Kidney glomerular epithelial cell (primary cell): ENCODE results near the gene VPS45.
"Not testable (repeated sequence)": the region's sequence is repeated elsewhere in the genome, so short reads cannot be mapped to it uniquely, and the experiment has no call there.

Experiments used
- DNase-seq: peaks from one replicate; lab custom pipeline; 2025; lab: John Stamatoyannopoulos, UW

The VPS45 gene

DNA sequence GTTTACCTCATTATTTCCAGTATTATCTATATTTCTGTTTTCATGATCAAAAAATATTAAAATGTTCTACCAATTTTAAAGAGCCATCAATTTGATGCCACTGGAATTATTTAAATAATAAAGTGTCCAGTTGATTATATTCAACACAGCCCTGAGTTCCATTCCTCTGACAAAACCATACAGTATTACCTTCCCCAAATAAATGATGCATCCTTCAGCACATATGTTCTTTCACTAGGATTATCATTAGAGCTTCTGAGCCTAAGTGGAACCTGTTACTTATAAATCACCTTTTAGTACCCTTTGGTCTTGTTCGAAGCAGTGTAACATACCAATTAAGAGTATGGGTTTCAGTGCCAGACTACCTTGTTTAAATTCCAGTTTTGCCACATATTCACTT lies 64.8 kb downstream of the VPS45 start:
- no peak for DNase-seq

DNA sequence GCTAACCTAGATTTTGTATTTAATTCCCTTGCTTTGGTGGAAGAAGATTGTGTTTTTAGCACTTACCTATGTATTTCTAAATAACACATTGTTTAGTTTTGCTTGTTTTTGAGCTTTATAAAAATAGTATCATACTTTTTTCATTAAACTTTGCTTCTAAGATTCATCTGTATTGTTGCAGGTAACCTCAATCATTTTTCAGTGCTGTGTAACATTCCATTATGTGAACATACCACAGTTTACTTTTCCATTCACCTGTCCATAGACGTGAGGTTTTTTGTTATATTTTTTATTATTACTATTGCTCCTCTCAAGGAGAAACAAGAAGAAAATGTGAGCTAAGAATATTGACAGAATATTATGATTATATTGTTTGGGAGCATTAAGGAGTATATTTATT lies 67.0 kb downstream of the VPS45 start:
- DNase-seq: no peak

DNA sequence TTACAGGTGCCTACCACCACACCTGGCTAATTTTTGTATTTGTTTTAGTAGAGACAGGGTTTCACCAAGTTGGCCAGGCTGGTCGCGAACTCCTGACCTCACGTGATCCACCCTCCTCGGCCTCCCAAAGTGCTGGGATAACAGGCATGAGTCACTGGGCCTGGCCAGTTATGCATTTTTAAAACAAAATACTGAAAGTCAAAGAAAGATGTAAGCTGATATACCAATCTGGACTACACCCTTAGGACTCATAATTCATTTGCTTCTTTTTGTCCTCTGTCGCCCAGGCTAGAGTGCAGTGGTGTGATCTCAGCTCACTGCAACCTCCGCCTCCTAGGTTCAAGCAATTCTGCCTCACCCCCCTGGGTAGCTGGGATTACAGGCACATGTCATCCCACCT lies 67.8 kb downstream of the VPS45 start:
- DNase-seq: not testable (repeated sequence)

GRCh38 chr1:150138044-150138443 lies 70.5 kb downstream of the VPS45 start:
- DNase-seq: no peak

DNA sequence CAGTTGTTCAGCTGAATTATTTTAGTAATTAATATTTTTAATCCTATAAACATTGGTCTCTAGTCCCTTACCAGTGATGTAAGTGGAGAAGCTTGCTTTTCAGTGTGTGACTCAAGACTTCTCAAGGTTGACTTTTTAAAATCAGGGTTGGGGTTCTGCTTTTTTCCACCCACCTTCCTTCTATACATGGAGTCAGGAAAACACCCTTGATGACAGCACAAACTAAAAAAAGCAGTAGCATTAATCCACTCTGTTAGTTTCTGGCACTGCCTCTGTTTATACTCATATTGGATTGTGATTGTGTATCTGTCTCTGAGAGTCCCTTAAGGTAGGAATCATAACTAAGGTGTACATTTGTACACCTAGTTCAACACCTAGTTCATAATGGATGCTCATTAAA lies 73.9 kb downstream of the VPS45 start:
- no peak for DNase-seq

DNA sequence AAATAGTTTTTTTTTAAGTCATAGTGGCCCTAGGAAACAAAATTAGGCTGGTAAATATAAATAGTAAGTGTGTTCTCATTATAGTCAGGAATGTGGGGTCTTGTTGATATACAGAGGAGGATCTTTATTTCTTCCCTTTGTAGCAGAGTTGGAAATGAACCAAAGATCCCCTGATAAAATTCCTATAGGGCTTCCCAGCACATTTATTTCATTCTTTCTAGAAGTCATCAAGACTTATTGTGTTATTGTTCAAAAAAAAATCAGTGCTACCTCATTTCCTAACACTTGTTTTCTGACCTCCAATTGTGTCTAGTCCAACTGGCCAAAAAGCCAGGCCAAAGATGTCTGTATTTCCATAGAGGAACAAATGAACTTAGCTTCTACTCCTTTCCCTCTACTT lies 74.5 kb downstream of the VPS45 start:
- DNase-seq: no peak

DNA sequence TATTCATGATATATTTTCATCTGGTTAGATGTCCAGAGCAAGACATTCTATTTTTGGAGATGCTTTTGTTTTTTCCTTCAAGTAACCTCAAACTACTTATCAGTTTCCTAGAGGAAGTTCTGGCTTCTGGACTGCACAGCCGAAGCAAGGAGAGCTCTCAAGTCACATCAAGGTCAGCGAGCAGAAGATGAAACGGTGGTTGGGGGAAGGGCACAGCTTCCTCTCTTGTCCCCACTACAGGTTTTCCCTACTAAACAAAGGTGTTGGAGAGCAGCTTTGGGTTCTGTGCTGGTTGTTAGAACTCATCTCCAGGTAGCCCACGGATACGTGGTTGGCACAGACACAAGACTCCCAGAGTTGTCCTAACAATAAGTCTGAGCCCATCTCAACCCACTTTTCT lies 77.0 kb downstream of the VPS45 start:
- DNase-seq: no peak

- not testable (repeated sequence) for DNase-seq
Measured at GRCh38 chr1:150146016-150146415, 78.4 kb downstream of the VPS45 start.

GRCh38 chr1:150146849-150147542 lies 79.4 kb downstream of the VPS45 start:
- no peak for DNase-seq

DNA sequence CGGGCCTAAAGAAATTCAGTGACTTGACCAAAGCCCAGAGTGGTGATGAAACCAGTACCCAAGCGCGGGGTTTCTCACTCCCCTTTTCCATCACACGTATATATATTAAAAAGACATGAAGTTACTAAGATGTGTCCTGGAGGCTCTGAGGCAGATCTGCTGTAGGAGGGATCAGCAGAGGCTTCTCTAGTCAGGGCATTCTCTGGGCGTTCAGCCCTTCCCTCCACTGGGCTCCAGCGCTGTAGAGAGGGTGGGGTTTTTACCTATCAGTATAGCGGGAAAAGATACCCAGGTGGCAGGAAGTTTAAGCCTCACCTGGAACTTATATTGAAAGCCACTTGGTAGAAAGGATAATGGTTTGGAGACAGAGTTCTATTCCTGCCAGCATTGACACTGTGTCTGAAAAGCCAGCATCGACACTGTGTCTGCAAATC lies 81.3 kb downstream of the VPS45 start:
- no peak for DNase-seq

- peak; percentile 33 for DNase-seq
Measured at GRCh38 chr1:150149271-150150132, 81.9 kb downstream of the VPS45 start, which contains the start of gene PLEKHO1. TSS of gene PLEKHO1 (plus strand) at chr1:150149916. CDS start at chr1:150150258, 342 bp downstream.

- DNase-seq: no peak
Measured at GRCh38 chr1:150150133-150151021, 82.8 kb downstream of the VPS45 start.

DNA sequence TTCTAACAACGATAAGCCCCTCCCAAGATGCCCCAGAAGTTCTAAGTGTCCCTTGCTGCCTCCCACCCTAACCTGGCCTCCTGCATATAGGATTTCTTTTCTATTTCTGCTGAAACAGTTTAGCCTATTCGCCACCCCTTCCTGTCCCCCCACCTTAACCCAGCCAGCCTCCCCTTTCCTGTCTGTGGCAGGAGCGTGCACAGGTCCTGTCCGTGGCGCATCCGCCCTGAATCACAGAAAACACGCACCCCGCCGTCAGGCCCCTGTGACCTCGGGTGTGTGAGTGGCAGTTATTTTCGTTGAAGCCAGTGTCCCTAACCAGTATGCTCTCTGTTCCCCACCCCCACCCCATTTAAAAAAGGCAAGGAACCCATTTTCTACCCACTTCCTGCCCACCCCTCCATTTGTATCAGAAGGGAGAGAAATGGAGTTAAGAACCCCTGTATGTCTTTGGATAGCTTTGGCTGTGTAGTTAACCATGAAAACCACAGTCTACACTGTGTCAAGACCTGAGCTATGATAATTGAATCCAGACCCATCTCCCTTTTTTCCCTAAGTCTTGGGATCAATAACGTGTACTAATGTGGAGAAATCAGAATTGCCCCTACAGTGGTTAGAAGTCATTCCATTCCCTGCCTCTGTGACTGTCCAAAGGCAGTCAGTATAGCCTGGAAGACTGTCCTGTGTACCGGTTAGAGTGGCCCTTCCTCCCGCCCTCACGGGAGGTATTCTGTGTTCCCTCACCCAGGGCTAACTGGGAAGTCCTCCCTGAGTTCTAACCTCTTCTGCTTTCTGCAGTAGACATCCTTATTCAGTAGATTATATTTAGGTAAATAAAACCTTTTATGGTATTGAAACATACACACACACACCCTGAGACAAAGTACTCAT lies 84.0 kb downstream of the VPS45 start:
- DNase-seq: no peak

DNA sequence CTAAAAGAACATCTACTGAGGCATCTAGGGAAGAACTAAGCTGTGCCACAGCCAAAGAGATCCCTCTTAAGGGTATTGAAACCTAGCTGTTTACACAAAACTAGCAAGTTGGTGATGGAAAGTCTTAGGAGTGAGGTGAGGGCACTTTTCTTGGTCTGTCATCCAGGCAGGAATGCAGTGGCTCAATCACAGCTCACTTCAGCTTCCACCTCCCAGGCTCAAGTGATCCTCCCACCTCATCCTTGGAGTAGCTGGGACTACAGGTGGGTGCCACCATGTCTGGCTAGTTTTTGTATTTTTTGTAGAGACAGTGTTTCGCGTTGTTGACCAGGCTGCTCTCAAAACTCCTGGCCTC lies 84.6 kb downstream of the VPS45 start:
- DNase-seq: no peak

DNA sequence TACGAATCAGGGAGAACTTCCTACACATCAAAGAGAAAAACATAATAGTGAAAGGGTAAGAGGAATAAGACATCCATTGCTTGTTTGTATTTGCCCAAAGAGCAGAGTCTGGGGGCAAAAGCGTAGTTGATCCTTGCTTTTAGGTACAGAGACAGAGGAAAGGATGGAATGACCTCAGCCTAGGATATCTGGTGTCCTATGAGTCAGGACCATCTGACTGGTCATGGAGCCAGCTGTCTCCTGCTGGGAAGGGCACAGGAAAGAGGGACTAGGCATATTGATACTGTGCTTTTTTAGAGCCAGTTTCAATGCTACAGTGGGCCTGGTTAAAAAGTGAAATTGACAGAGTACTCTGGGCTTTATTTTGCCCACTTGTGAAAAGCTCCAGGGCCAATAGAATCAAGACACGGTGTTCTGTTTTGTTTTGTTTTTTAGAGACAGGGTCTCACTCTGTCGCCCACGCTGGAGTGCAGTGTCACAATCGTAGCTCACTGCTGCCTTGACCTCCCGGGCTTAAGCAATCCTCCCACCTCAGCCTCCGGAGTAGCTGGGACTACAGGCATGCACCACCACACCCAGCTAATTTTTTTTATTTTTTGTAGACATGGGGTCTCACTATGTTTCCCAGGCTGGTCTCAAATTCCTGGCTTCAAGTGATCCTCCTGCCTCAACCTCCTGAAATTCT lies 85.3 kb downstream of the VPS45 start:
- no peak for DNase-seq

- DNase-seq: no peak
Measured at GRCh38 chr1:150154143-150154542, 86.6 kb downstream of the VPS45 start.

DNA sequence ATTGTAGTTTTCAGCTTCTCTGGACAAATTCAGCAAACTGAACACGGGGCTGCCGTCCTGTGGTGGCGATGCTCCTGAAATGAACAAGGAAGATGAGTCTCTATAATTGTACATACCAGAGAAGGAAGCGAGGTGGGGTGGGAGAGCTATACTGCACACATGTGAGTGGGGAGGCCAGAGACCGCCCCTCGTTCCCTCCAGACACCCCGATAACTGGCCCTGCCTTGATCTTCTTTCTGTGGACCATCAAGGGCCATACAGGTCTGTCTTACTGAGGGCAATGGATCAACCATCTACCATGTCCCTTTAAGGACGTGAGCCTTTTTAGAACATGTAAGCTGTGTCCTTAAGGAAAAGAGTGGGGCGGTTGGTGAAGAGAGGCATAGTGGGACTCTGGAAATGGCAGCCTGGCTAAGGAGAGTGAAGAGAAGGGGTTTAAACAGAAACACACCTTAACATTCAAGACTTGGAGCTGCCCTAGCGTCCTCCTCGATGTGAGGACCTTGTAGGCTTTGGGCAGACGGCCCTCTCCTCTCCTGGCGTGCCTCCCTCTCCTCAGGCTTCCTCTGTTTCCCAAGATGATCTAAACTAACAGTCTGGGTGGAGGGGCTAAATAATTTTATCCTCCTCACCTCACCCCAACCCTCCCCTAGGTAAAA lies 88.0 kb downstream of the VPS45 start:
- no peak for DNase-seq

- no peak for DNase-seq
Measured at GRCh38 chr1:150156868-150157603, 89.5 kb downstream of the VPS45 start.

DNA sequence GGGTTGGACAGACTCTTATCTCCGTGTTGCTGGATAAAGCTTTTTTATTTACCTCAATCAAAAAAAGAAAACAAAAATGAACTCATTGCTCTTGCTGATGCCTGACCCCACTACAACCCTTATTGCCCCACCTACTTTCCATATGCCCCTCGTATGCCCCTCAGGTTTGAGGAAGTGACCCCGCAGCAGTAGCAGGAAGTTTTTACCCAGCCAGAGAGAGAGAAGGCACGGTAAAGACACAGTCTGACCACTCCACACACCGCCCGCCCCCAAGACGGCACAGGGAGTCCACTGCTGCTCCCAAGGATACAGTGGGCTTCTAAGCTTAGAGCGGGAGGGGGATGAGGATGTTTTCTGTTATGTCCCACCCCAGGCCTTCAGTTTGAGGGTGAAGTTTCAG lies 92.0 kb downstream of the VPS45 start:
- DNase-seq: no peak
